HCT116 (cell line): ENCODE results near the gene GPC5.

Experiments
- CBX3 ChIP-seq: IDR thresholded peaks from 2 replicates; pipeline ENCODE4 v1.6.1; 2012; ENCODE audit warnings: low read depth
- CTCF ChIP-seq, 3 experiments: fragments of 200-600 bp in 1 of 3; sonication (generic) in 1 of 3; IDR thresholded peaks in 2 of 3; conservative IDR thresholded peaks in 1 of 3; 2 replicates each; pipeline ENCODE4 v1.5.1; 2012 to 2017; ENCODE audit warnings: low read depth in 2 of 3, low read length in 2 of 3, antibody characterized with exemption in 1 of 3, borderline replicate concordance in 1 of 3, control low read depth in 1 of 3, mild to moderate bottlenecking in 1 of 3, mixed read lengths in 1 of 3, mixed run types in 1 of 3, moderate library complexity in 1 of 3; ENCODE audit not compliant: insufficient read depth in 1 of 3
- EZH2 ChIP-seq: fragments of 200-600 bp; sonication (generic); IDR thresholded peaks from 2 replicates; pipeline ENCODE4 v1.6.1; 2017; ENCODE audit warnings: antibody characterized with exemption, mixed run types
- EZH2phosphoT487 ChIP-seq: fragments of 200-600 bp; IDR thresholded peaks from 2 replicates; pipeline ENCODE4 v1.6.1; 2018; ENCODE audit warnings: antibody characterized with exemption, borderline replicate concordance
- MAX ChIP-seq: IDR thresholded peaks from 2 replicates; pipeline ENCODE4 v1.6.1; 2012
- POLR2A ChIP-seq: IDR thresholded peaks from 2 replicates; pipeline ENCODE4 v1.7.0; 2011; ENCODE audit warnings: borderline replicate concordance; ENCODE audit not compliant: insufficient read depth, insufficient read length; ENCODE audit errors: extremely low read depth

GRCh38 chr13:91868351-91868750 lies 469.9 kb downstream of the GPC5 start:
- TF ChIP-seq EZH2: no peak
- no peak for TF ChIP-seq CTCF (IDR thresholded peaks at IDR 0.05 in 2 of 3, conservative IDR thresholded peaks at IDR 0.05 in 1 of 3; ENCODE audit: borderline replicate concordance in 1 of 3, insufficient read depth in 1 of 3, low read depth in 2 of 3, low read length in 2 of 3)
- no peak for TF ChIP-seq POLR2A
- no peak for TF ChIP-seq EZH2phosphoT487
- TF ChIP-seq MAX: no peak
- no peak for TF ChIP-seq CBX3
